A673 (cell line): ENCODE measurements around the gene GCC2. TPM values are rescaled to one million over a fixed set of nuclear protein-coding genes. Genes with fewer than 3 reads are reported as not detected.

Source experiments
- BruUV-seq: library from RNA; stranded (reverse); fragments of 400-500 nt; replicated peaks from 2 replicates; lab custom pipeline; 2021; lab: Mats Ljungman, UMichigan
- CTCF ChIA-PET: fragments of 300-600 bp; sonication (Branson Sonifier 250); formaldehyde crosslinking; loops from one replicate; lab custom pipeline; 2022; ENCODE audit warnings: antibody characterized with exemption; lab: Charles Lee
- POLR2A ChIA-PET: fragments of 300-600 bp; sonication (Branson Sonifier 250); formaldehyde crosslinking; loops from one replicate; lab custom pipeline; 2022; ENCODE audit warnings: antibody characterized with exemption; ENCODE audit not compliant: low non-redundant PET; lab: Charles Lee
- DNase-seq: peaks from one replicate; pipeline ENCODE4 v3.0.0-alpha.2; 2015; ENCODE audit warnings: low spot score
- H3K27ac ChIP-seq: fragments of 200-600 bp; sonication (generic); 2 replicates; pipeline ENCODE4 v1.5.1; 2016; ENCODE audit warnings: mixed run types, low read depth, mild to moderate bottlenecking, mixed read lengths, antibody characterized with exemption, low read length; ENCODE audit not compliant: poor library complexity, severe bottlenecking
- H3K27me3 ChIP-seq: fragments of 200-600 bp; sonication (generic); replicated peaks from 2 replicates; pipeline ENCODE4 v1.6.1; 2017; ENCODE audit warnings: mixed run types, low read depth, mild to moderate bottlenecking, mixed read lengths, antibody characterized with exemption, low read length; ENCODE audit not compliant: insufficient read depth, poor library complexity
- H3K36me3 ChIP-seq: fragments of 200-600 bp; sonication (generic); 2 replicates; pipeline ENCODE4 v1.6.1; 2016; ENCODE audit warnings: mixed run types, mild to moderate bottlenecking, mixed read lengths, antibody characterized with exemption, low read length; ENCODE audit not compliant: insufficient read depth, poor library complexity, severe bottlenecking
- H3K4me1 ChIP-seq: fragments of 200-600 bp; sonication (generic); 2 replicates; pipeline ENCODE4 v1.6.1; 2017; ENCODE audit warnings: mixed run types, mild to moderate bottlenecking, mixed read lengths, antibody characterized with exemption, low read length; ENCODE audit not compliant: insufficient read depth, poor library complexity, severe bottlenecking
- H3K4me3 ChIP-seq: fragments of 200-600 bp; sonication (generic); 2 replicates; pipeline ENCODE4 v1.5.1; 2016; ENCODE audit warnings: low read depth, mixed run types, mild to moderate bottlenecking, mixed read lengths, low read length; ENCODE audit not compliant: poor library complexity, severe bottlenecking
- H3K9me3 ChIP-seq: fragments of 200-600 bp; sonication (generic); 2 replicates; pipeline ENCODE4 v1.6.1; 2016; ENCODE audit warnings: mixed run types, low read depth, mild to moderate bottlenecking, mixed read lengths, antibody characterized with exemption, low read length; ENCODE audit not compliant: poor library complexity, severe bottlenecking
- CTCF ChIP-seq: fragments of 300-800, 200-600 bp; sonication (generic); conservative IDR thresholded peaks from 2 replicates; pipeline ENCODE4 v1.5.1; 2017; ENCODE audit warnings: low read depth, mild to moderate bottlenecking, antibody characterized with exemption, low read length, moderate library complexity, mixed read lengths
- EZH2 ChIP-seq: fragments of 200-600 bp; sonication (generic); IDR thresholded peaks from 2 replicates; pipeline ENCODE4 v1.6.1; 2017; ENCODE audit warnings: borderline replicate concordance, low read depth, mild to moderate bottlenecking, mixed read lengths, antibody characterized with exemption, low read length; ENCODE audit not compliant: poor library complexity, severe bottlenecking
- intact Hi-C: fragments of 100-400 bp; cut with micrococcal nuclease; formaldehyde crosslinking; loops from one replicate; pipeline ENCODE4 v1.10.0; 2022; ENCODE audit not compliant: unreplicated experiment
- total RNA-seq: library from RNA; stranded (reverse); gene quantifications from 2 replicates; pipeline ENCODE4 v1.2.3, GENCODE V29; 2021

GCC2 gene
- total RNA-seq, 1 experiment from 2014 or later: 25.4 TPM

- no peaks in the 10 kb centered on the region for H3K9me3 ChIP-seq
- no peak overlapping the region for H3K4me3 ChIP-seq
- ChIA-PET CTCF (no interaction called here), POLR2A (no interaction called here)
- no peak overlapping the region for H3K27ac ChIP-seq
- TF ChIP-seq EZH2 (no peak), CTCF (no peak)
- no peaks in the 10 kb centered on the region for H3K4me1 ChIP-seq
- no TSS peak for BruUV-seq
- no peak for DNase-seq
- no peaks in the 10 kb centered on the region for H3K36me3 ChIP-seq
- intact Hi-C loops: no loop called here
- H3K27me3 ChIP-seq: no peaks in the 10 kb centered on the region
Observed at GRCh38 chr2:108446703-108447102, 2.3 kb upstream of the GCC2 start.

- DNase-seq: no peak
- Histone ChIP-seq H3K27me3 (no peaks in the 10 kb centered on the region), H3K4me3 (peak overlapping the region; percentile 63), H3K27ac (peak overlapping the region; percentile 75), H3K9me3 (no peaks in the 10 kb centered on the region), H3K36me3 (peaks cover 8% of the 10 kb centered on the region), H3K4me1 (no peaks in the 10 kb centered on the region)
- no TSS peak for BruUV-seq
- ChIA-PET POLR2A (no interaction called here), CTCF (interaction anchor here (0.6 kb wide), 1 partner anchor 50 kb away, joined by 4 read pairs; no protein-coding TSS in a partner anchor)
- TF ChIP-seq EZH2 (no peak), CTCF (no peak)
- intact Hi-C loops: no loop called here
Observed at GRCh38 chr2:108447947-108448677, 894 bp upstream of the GCC2 start.

DNA sequence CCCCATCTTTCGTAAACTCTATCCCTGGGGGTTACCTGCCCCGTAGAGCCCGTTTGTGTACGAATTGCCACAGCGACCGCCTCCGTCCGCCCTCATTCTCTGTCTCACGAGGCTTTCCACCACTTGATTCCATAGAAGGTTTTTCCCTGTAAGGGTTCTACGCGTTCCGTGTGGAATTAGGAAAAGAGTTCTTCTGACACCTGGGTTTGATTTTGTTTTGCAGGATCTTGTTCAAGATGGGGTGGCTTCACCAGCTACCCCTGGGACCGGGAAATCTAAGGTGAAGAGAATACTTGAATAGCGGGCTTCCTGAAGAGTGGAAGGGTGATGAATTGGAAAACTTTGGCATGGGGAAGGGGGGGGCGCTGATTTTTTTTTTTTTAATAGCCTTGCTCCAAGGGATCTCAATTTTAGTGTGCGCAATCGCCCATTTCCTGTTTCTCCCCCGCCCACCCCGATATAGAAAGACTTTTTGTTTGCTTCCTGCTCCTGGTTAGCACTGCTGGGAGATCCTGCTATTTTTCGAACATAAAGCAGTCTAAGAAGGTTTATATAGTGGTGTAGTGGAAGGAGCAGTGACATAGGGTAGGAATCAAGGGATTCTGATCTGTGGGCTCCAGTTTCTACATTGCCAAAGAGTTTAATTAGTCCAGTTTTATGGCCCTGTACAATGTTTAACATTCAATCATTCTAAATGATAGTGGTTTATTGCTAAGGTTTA lies 564 bp downstream of the GCC2 start:
- Histone ChIP-seq H3K4me1 (no peaks in the 10 kb centered on the region), H3K27ac (peak overlapping the region; percentile 75), H3K9me3 (no peaks in the 10 kb centered on the region), H3K27me3 (no peaks in the 10 kb centered on the region), H3K4me3 (peak overlapping the region; percentile 63), H3K36me3 (peaks cover 16% of the 10 kb centered on the region)
- intact Hi-C loops: no loop called here
- peak; percentile 26 for DNase-seq
- ChIA-PET POLR2A (no interaction called here), CTCF (interaction anchor here (0.6 kb wide), 1 partner anchor 137 kb away, joined by 3 read pairs; no protein-coding TSS in a partner anchor)
- TF ChIP-seq EZH2 (no peak), CTCF (no peak)
- TSS peak; percentile 72 for BruUV-seq
